Cardiac fibroblast (primary cell): Measurements from ENCODE around the gene SDK1.

ENCODE experiments used
- DNase-seq, 2 donors: peaks; one replicate each; pipeline versions ENCODE4 v3.0.0 to v3.0.0-alpha.2; 2010; ENCODE audit warnings: low read depth in 2 of 2
- H3K4me3 ChIP-seq, 2 donors: replicated peaks in 1 of 2; 1 replicate in 1 of 2; 2 replicates in 1 of 2; pipeline ENCODE4 v1.5.1; 2011; ENCODE audit warnings: low read depth in 2 of 2, low read length in 2 of 2, mild to moderate bottlenecking in 2 of 2, moderate library complexity in 1 of 2
- TF ChIP-seq, protein P1 (sequence below): IDR thresholded peaks from one replicate; pipeline ENCODE4 v1.5.1; 2011; ENCODE audit warnings: low read depth, mild to moderate bottlenecking, low read length, inconsistent platforms

Gene SDK1

DNA sequence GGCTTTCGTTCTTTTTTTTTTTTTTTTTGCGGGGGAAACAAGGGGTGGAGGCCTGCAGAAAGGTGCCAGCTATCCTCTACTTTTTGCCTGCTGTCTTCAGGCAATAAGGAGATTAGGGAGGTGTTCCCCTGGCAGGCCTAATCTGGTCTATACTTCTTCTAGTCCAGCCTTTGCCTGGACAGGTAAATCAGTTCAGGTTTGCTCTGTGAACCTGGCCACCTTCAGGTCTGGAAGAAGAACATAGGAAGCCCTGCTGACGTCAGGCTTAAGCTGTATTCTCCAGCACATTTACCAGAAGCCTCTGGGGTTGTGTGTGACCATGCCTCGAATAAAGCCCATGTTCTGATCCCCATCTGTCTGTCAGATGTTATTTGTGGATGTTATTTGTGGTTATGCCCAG lies 115.4 kb downstream of the SDK1 start:
- H3K4me3 ChIP-seq, result no peak overlapping the region
- TF ChIP-seq, protein P1, sequence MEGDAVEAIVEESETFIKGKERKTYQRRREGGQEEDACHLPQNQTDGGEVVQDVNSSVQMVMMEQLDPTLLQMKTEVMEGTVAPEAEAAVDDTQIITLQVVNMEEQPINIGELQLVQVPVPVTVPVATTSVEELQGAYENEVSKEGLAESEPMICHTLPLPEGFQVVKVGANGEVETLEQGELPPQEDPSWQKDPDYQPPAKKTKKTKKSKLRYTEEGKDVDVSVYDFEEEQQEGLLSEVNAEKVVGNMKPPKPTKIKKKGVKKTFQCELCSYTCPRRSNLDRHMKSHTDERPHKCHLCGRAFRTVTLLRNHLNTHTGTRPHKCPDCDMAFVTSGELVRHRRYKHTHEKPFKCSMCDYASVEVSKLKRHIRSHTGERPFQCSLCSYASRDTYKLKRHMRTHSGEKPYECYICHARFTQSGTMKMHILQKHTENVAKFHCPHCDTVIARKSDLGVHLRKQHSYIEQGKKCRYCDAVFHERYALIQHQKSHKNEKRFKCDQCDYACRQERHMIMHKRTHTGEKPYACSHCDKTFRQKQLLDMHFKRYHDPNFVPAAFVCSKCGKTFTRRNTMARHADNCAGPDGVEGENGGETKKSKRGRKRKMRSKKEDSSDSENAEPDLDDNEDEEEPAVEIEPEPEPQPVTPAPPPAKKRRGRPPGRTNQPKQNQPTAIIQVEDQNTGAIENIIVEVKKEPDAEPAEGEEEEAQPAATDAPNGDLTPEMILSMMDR, result no peak
- no peak for DNase-seq

DNA sequence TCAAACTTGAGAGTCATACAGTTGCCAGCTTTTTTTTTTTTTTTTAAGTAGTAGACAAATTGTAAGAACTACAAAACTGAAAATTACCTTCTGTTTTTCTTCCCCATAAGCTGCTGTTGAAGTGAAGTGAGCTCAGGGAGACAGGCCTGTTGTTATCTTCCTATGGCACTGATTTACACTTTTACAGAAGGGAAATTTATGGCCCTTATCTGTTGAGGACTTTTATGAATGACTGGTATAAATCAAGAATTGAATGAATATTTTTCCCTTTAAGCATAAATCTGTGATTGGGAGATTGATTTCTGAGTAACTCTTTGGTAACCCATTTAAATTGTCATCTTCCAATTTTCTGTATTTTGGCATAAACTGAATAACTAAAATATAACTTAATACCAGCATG lies 124.0 kb downstream of the SDK1 start:
- H3K4me3 ChIP-seq, result no peak overlapping the region
- TF ChIP-seq, protein P1, result no peak
- DNase-seq, result no peak

DNA sequence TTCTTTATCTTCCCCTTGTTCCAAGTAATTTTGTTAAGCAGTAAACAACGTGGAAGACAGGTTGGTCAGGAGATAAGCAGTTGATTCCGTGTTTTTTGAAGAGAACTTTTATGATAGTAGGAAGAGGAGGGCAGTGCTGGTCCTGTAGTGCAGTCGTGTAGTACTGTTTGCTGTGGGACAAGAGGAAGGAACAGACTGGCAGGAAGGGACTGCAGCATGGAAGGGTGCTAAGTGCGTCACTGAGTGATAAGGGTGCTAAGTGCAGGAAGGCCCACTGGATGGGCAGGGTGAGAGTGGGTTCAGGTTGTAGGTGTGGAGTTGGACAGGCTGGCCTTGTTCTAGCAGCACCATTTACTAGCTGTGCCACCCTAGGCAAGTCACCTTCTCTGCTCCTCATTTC lies 125.0 kb downstream of the SDK1 start:
- TF ChIP-seq, protein P1, result no peak
- DNase-seq, result no peak
- no peak overlapping the region for H3K4me3 ChIP-seq

DNA sequence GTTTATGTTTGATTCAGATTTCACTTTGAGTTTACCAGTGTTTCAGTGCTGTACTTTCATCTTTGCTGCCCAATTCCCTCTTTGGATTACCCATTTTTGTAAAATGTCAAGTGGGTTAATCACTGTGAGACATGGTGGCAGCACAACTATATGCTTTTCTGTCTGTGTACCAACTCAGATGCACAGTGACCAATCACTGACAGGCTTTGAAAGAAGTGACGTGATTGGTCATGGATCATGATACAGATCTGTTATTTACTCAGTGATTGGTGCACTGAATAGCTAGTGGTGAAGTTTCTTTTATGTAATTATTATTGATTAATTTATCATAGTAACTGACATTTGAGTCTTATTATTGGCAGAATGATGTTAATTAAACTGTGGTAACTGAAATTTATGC lies 126.9 kb downstream of the SDK1 start:
- no peak overlapping the region for H3K4me3 ChIP-seq
- TF ChIP-seq, protein P1, result no peak
- no peak for DNase-seq

DNA sequence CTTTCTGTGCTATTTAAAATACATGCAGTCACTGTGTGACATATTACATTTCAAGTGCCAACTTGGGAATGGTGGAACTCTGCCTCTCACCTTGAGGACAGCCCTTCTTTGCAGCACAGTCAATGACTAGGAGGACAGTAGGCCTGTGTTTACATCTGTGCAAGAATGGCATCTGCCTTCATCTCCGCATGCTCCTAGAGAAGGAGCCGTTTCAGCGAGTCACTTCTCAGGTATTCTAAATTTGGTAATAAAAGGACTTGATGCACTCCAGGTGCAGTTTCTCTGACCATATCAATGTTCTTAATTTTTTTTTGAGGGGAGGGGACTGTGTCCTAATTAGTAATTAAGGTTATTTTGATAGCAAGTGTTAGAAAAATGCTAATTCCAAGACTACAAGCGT lies 128.9 kb downstream of the SDK1 start:
- no peak for DNase-seq

DNA sequence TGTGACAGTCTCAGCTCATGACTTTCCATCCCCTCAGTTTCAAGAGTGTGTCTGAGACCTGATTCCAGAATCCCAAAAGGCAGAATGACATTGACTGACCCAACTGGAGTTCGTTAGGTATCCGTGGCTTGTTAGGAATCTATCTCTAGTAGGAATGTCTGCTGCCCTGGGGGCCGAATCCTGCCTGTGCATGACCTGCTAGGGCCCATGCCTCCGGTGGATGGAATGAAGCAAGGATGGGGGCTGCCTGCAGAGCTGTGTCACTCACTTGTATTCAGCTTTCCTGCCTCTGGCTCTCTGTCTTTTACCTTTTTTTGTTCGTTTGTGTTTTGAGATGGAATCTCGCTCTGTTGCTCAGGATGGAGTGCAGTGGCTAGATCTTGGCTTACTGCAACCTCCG lies 129.5 kb downstream of the SDK1 start:
- TF ChIP-seq, protein P1, result no peak
- no peak for DNase-seq
- H3K4me3 ChIP-seq, result no peak overlapping the region

More for the DNA sequence above, 128.9 kb downstream of the SDK1 start:
- H3K4me3 ChIP-seq, result no peak overlapping the region
- TF ChIP-seq, protein P1, result no peak

DNA sequence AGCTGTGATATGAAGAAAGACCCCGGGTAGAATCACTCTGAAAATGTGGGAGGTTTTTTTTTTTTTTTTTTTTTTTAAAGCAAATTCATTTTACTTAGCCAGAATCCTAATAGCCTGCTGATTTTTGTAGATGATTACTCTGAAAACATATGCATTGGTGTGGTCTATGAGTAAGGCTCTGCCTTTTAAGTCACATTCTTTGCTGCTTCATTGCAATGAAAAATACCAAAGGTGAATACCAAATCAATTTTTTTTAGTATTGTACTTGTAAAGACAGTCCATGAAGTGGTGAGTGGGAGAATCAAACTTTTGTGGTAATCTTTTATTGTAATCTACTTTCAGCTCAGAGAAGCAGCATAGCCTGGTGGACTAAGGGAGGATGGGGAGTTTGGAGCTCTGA lies 130.3 kb downstream of the SDK1 start:
- TF ChIP-seq, protein P1, result no peak
- peak in 1 of 2 donors; percentile 29 for DNase-seq
- H3K4me3 ChIP-seq, result no peak overlapping the region
